Mesothelial cell of epicardium (in vitro differentiated cells): ENCODE measurements around the gene EVPL. TPM values are rescaled to one million over a fixed set of nuclear protein-coding genes. Genes with fewer than 3 reads are reported as not detected.

ENCODE experiments used
- DNase-seq, 2 experiments: peaks; one replicate each; pipeline ENCODE4 v3.0.0; 2021; ENCODE audit warnings: low spot score in 2 of 2; ENCODE audit not compliant: unreplicated experiment in 2 of 2
- H3K27ac Mint-ChIP-seq: 2 replicates; pipeline ENCODE4 v1.8.0; 2021; ENCODE audit warnings: mixed read lengths
- H3K27me3 Mint-ChIP-seq: 2 replicates; pipeline ENCODE4 v1.8.0; 2021; ENCODE audit warnings: low read depth, mixed read lengths
- H3K36me3 Mint-ChIP-seq: 2 replicates; pipeline ENCODE4 v1.8.0; 2021; ENCODE audit warnings: mixed read lengths
- H3K4me1 Mint-ChIP-seq: 2 replicates; pipeline ENCODE4 v1.8.0; 2021; ENCODE audit warnings: mixed read lengths
- H3K4me3 Mint-ChIP-seq: 2 replicates; pipeline ENCODE4 v1.8.0; 2021; ENCODE audit warnings: mild to moderate bottlenecking, moderate library complexity, mixed read lengths
- H3K9me3 Mint-ChIP-seq: 2 replicates; pipeline ENCODE4 v1.8.0; 2021; ENCODE audit warnings: mixed read lengths
- CTCF ChIP-seq: fragments of 200-600 bp; sonication (generic); IDR thresholded peaks from one replicate; pipeline ENCODE4 v1.5.0; 2021; ENCODE audit warnings: antibody characterized with exemption; ENCODE audit not compliant: unreplicated experiment
- total RNA-seq: library from RNA; stranded (reverse); gene quantifications from 3 replicates; pipeline ENCODE4 v1.2.1, GENCODE V29; 2021

Gene EVPL
- total RNA-seq, 1 donor from 2014 or later = 0.25 TPM

- H3K27ac Mint-ChIP-seq = no peak overlapping the region
- no peak overlapping the region for H3K4me3 Mint-ChIP-seq
- H3K9me3 Mint-ChIP-seq = no peaks in the 10 kb centered on the region
- DNase-seq = no peak
- H3K27me3 Mint-ChIP-seq = peaks cover 2% of the 10 kb centered on the region
- TF ChIP-seq CTCF = no peak
- peaks cover 11% of the 10 kb centered on the region for H3K4me1 Mint-ChIP-seq
- peaks cover 9% of the 10 kb centered on the region for H3K36me3 Mint-ChIP-seq
Observed at GRCh38 chr17:76009969-76010661, 17.0 kb downstream of the EVPL start.

- H3K27ac Mint-ChIP-seq = no peak overlapping the region
- no peak for DNase-seq
- H3K27me3 Mint-ChIP-seq = peaks cover 2% of the 10 kb centered on the region
- peaks cover 11% of the 10 kb centered on the region for H3K36me3 Mint-ChIP-seq
- H3K9me3 Mint-ChIP-seq = no peaks in the 10 kb centered on the region
- no peak overlapping the region for H3K4me3 Mint-ChIP-seq
- peaks cover 11% of the 10 kb centered on the region for H3K4me1 Mint-ChIP-seq
- no peak for TF ChIP-seq CTCF
Observed at GRCh38 chr17:76009447-76009846, 17.7 kb downstream of the EVPL start.

GRCh38 chr17:76008630-76009425, 18.3 kb downstream of the EVPL start:
- TF ChIP-seq CTCF = no peak
- Mint-ChIP-seq H3K9me3 (no peaks in the 10 kb centered on the region), H3K27me3 (no peaks in the 10 kb centered on the region), H3K4me1 (peaks cover 5% of the 10 kb centered on the region), H3K36me3 (peaks cover 11% of the 10 kb centered on the region), H3K27ac (no peak overlapping the region), H3K4me3 (no peak overlapping the region)
- no peak for DNase-seq

- H3K4me3 Mint-ChIP-seq = no peak overlapping the region
- no peaks in the 10 kb centered on the region for H3K9me3 Mint-ChIP-seq
- peaks cover 11% of the 10 kb centered on the region for H3K36me3 Mint-ChIP-seq
- no peaks in the 10 kb centered on the region for H3K4me1 Mint-ChIP-seq
- TF ChIP-seq CTCF = no peak
- H3K27ac Mint-ChIP-seq = no peak overlapping the region
- no peaks in the 10 kb centered on the region for H3K27me3 Mint-ChIP-seq
- no peak for DNase-seq
Observed at GRCh38 chr17:76008208-76008607, 18.9 kb downstream of the EVPL start.

- H3K27me3 Mint-ChIP-seq = no peaks in the 10 kb centered on the region
- no peak for DNase-seq
- H3K4me1 Mint-ChIP-seq = no peaks in the 10 kb centered on the region
- no peak overlapping the region for H3K27ac Mint-ChIP-seq
- peaks cover 11% of the 10 kb centered on the region for H3K36me3 Mint-ChIP-seq
- no peak overlapping the region for H3K4me3 Mint-ChIP-seq
- H3K9me3 Mint-ChIP-seq = no peaks in the 10 kb centered on the region
- no peak for TF ChIP-seq CTCF
Observed at GRCh38 chr17:76007850-76008165, 19.3 kb downstream of the EVPL start.
